Stimulated activated CD4-positive, alpha-beta T cell treated with anti-CD3 and anti-CD28 coated beads, Interleukin-1b, Interleukin-23, amount 100 ng/mL, for 1 hour (primary cell): ENCODE results near the gene LRWD1.
"Not testable (repeated sequence)": the region's sequence is repeated elsewhere in the genome, so short reads cannot be mapped to it uniquely, and the experiment has no call there.

ENCODE experiments used
- DNase-seq, 2 donors: peaks; one replicate each; pipeline ENCODE4 v3.0.0-alpha.2; 2020; ENCODE audit warnings: low read depth in 2 of 2

The LRWD1 gene

GRCh38 chr7:102444961-102445673 lies 19.7 kb upstream of the LRWD1 start:
- no peak for DNase-seq

GRCh38 chr7:102445674-102446071 lies 19.1 kb upstream of the LRWD1 start:
- no peak for DNase-seq

- no peak for DNase-seq
Measured at GRCh38 chr7:102446387-102447156, 18.2 kb upstream of the LRWD1 start.

- no peak for DNase-seq
Measured at GRCh38 chr7:102447311-102447710, 17.5 kb upstream of the LRWD1 start.

- DNase-seq = no peak
Measured at GRCh38 chr7:102449136-102449535, 15.6 kb upstream of the LRWD1 start.

DNA sequence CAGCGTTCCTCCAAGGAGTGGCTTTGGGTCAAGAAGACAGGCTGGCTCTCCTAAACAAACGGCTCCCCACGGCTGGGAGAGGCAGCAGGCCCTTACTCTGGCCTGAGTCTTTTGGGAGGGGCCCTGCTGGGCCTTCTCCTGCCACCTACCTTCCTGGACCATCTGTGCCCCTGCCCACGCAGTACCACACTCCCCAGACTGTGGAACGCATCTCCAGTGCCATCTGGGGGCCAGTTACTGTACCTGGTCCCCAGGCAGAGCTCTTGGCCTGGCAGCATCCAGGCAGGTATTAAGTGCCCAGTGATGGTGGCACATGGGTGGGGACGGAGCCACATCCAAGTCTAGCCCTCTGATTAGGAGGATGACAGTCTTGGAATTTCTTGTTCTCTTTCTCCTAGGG lies 14.5 kb upstream of the LRWD1 start:
- no peak for DNase-seq

DNA sequence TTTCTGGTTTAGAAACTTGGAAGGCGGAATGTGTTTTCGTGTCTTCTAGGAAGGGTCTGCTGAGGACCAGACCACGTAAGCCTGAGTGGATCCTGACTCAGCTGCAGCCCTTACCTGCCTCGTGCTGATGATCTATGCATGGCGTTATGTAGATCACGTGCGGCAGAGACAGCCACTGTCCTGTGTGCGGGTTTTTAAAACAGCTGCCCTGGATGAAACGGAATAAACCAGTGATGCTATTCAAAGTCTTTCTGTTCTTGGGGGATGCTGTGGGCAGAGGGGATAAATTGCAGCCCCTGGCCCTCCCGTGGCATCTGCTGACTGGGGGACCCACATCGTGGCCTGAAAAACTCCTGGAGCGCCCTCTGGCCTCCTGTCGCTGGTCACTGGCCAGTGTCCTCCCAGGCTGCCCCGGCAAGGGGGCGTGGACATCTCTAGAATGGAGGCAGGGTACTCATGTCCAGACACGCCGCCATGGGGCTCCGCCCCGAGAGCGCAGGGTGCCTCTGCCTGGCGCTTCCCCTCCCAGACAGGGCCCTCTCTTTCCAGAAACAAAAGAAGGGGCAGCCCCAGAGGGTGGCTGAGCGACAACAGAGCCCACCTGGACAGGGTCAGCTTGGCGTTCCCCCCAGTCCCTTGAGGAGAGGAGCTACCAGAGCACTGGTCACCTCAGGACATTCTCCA lies 13.3 kb upstream of the LRWD1 start:
- no peak for DNase-seq

GRCh38 chr7:102452451-102452850 lies 12.3 kb upstream of the LRWD1 start:
- no peak for DNase-seq

- no peak for DNase-seq
Measured at GRCh38 chr7:102453319-102453718, 11.5 kb upstream of the LRWD1 start.

DNA sequence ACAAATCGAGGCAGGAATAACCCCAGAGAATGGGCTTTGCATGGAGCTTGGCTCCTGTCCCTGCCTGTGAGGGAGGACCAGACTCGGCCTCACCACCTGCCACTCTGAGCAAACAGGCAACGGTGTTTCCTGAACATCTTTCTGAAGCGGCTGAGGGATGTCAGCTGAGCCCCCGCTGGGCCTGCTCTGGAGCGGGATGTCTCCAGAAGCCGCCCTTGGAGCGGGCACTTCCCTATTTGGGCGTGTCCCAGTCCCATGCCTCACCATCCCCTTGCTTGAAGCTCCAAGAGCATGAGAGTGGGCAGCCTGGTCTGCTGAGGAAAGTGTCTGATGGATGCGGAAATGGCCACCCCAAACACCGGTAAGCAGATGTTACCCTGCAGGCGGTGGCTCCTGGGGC lies 10.3 kb upstream of the LRWD1 start:
- DNase-seq = no peak

- DNase-seq = not testable (repeated sequence)
Measured at GRCh38 chr7:102454932-102455331, 9.9 kb upstream of the LRWD1 start.

- no peak for DNase-seq
Measured at GRCh38 chr7:102455596-102455995, 9.2 kb upstream of the LRWD1 start.

GRCh38 chr7:102456327-102456726 lies 8.5 kb upstream of the LRWD1 start:
- DNase-seq = no peak

- DNase-seq = no peak
Measured at GRCh38 chr7:102457352-102457924, 7.3 kb upstream of the LRWD1 start.

GRCh38 chr7:102459221-102459844 lies 5.5 kb upstream of the LRWD1 start:
- DNase-seq = no peak

DNA sequence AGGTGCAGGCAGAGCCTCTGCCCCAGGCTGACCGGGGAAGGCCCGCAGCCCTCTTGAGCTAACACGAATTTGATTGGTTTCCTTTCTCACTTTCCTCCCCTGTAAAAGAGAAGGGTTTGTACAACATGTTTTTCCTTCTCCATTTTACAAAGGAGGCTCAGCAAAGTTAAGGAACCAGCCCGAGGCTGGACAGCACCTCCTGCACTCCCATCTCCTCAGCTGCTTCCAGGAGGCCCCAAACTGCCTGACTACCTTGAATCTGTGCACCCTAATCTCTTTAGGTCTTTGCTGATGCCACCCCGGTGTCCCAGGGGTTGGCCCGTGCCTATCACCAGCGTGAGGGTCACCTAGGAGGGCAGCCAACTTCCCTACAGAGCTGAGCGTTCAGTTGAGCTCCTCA lies 4.3 kb upstream of the LRWD1 start:
- DNase-seq = no peak

- no peak for DNase-seq
Measured at GRCh38 chr7:102463841-102464576, 775 bp upstream of the LRWD1 start.

- DNase-seq = no peak
Measured at GRCh38 chr7:102466097-102466496, 1.3 kb downstream of the LRWD1 start.

- DNase-seq = no peak
Measured at GRCh38 chr7:102467581-102468477, 3.0 kb downstream of the LRWD1 start.
